ENCODE data around the gene ZNF763.
"Not testable (repeated sequence)": the region's sequence is repeated elsewhere in the genome, so short reads cannot be mapped to it uniquely, and the experiment has no call there.

DNA sequence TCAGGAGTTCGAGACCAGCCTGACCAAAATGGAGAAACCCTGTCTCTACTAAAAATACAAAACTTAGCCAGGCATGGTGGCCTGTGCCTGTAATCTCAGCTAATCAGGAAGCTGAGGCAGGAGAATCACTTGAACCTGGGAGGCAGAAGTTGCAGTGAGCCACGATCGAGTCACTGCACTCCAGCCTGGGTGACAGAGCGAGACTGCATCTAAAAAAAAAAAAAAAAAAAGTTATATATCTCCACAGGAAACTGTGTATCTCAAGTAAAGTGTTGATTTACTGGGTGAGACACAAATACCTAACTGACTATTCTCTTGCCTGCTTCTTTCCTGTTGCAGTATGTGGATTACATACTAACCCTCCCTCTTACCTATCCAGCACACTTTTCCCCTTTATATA, 27.1 kb downstream of the ZNF763 start:
- TF ChIP-seq, protein P1, sequence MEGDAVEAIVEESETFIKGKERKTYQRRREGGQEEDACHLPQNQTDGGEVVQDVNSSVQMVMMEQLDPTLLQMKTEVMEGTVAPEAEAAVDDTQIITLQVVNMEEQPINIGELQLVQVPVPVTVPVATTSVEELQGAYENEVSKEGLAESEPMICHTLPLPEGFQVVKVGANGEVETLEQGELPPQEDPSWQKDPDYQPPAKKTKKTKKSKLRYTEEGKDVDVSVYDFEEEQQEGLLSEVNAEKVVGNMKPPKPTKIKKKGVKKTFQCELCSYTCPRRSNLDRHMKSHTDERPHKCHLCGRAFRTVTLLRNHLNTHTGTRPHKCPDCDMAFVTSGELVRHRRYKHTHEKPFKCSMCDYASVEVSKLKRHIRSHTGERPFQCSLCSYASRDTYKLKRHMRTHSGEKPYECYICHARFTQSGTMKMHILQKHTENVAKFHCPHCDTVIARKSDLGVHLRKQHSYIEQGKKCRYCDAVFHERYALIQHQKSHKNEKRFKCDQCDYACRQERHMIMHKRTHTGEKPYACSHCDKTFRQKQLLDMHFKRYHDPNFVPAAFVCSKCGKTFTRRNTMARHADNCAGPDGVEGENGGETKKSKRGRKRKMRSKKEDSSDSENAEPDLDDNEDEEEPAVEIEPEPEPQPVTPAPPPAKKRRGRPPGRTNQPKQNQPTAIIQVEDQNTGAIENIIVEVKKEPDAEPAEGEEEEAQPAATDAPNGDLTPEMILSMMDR (IDR thresholded peaks at IDR 0.05) = not testable (repeated sequence)
- not testable (repeated sequence) for TF ChIP-seq POLR2A, POLR2AphosphoS5 (IDR thresholded peaks at IDR 0.05)
